ENCODE data around the gene VAPB. TPM values are rescaled to one million over a fixed set of nuclear protein-coding genes. Genes with fewer than 3 reads are reported as not detected.

Gene VAPB
- polyA plus RNA-seq, 2 donors: 19.7 to 20.2 TPM

GRCh38 chr20:58389968-58390658, 1.1 kb downstream of the VAPB start:
- H3K4me1 ChIP-seq (ENCODE audit: control insufficient read depth in 2 of 2, insufficient read depth in 2 of 2, low read length in 1 of 2): peaks cover 3 to 8% of the 10 kb centered on the region in 2 donors
- 72% methylated on average over 17 of the region's 17 CpGs for WGBS, 2 donors

GRCh38 chr20:58390659-58391035, 1.6 kb downstream of the VAPB start:
- H3K4me3 ChIP-seq (ENCODE audit: low read depth in 1 of 2, low read length in 2 of 2): no peak overlapping the region
- H3K27ac ChIP-seq (ENCODE audit: low read depth in 2 of 2, low read length in 1 of 2): no peak overlapping the region
- WGBS, 2 donors: 96 to 97% methylated on average over 8 of the region's 8 CpGs
- peaks cover 3 to 8% of the 10 kb centered on the region in 2 donors for H3K4me1 ChIP-seq (ENCODE audit: control insufficient read depth in 2 of 2, insufficient read depth in 2 of 2, low read length in 1 of 2)
- H3K27me3 ChIP-seq (ENCODE audit: control insufficient read depth in 1 of 2, insufficient read depth in 2 of 2, low read length in 2 of 2): no peaks in the 10 kb centered on the region
- no peaks in the 10 kb centered on the region for H3K9me3 ChIP-seq (ENCODE audit: control insufficient read depth in 2 of 2, insufficient read depth in 1 of 2, low read depth in 1 of 2, low read length in 1 of 2)
- H3K36me3 ChIP-seq (ENCODE audit: control insufficient read depth in 2 of 2, insufficient read depth in 2 of 2, low read length in 1 of 2): peaks cover 0 to 3% of the 10 kb centered on the region in 2 donors

More at GRCh38 chr20:58389968-58390658, 1.1 kb downstream of the VAPB start:
- H3K4me3 ChIP-seq (ENCODE audit: low read depth in 1 of 2, low read length in 2 of 2): peak overlapping the region; percentile 71 to 96
- peak overlapping the region; percentile 91 to 95 for H3K27ac ChIP-seq (ENCODE audit: low read depth in 2 of 2, low read length in 1 of 2)
- H3K36me3 ChIP-seq (ENCODE audit: control insufficient read depth in 2 of 2, insufficient read depth in 2 of 2, low read length in 1 of 2): peaks cover 0 to 3% of the 10 kb centered on the region in 2 donors
- H3K27me3 ChIP-seq (ENCODE audit: control insufficient read depth in 1 of 2, insufficient read depth in 2 of 2, low read length in 2 of 2): no peaks in the 10 kb centered on the region
- H3K9me3 ChIP-seq (ENCODE audit: control insufficient read depth in 2 of 2, insufficient read depth in 1 of 2, low read depth in 1 of 2, low read length in 1 of 2): no peaks in the 10 kb centered on the region

GRCh38 chr20:58392286-58392685, 3.3 kb downstream of the VAPB start:
- 78 to 81% methylated on average over 4 of the region's 4 CpGs for WGBS, 2 donors
- peaks cover 3 to 8% of the 10 kb centered on the region in 2 donors for H3K4me1 ChIP-seq (ENCODE audit: control insufficient read depth in 2 of 2, insufficient read depth in 2 of 2, low read length in 1 of 2)
- H3K4me3 ChIP-seq (ENCODE audit: low read depth in 1 of 2, low read length in 2 of 2): no peak overlapping the region
- H3K27me3 ChIP-seq (ENCODE audit: control insufficient read depth in 1 of 2, insufficient read depth in 2 of 2, low read length in 2 of 2): no peaks in the 10 kb centered on the region
- no peak overlapping the region for H3K27ac ChIP-seq (ENCODE audit: low read depth in 2 of 2, low read length in 1 of 2)
- H3K36me3 ChIP-seq (ENCODE audit: control insufficient read depth in 2 of 2, insufficient read depth in 2 of 2, low read length in 1 of 2): peaks cover 0 to 3% of the 10 kb centered on the region in 2 donors
- no peaks in the 10 kb centered on the region for H3K9me3 ChIP-seq (ENCODE audit: control insufficient read depth in 2 of 2, insufficient read depth in 1 of 2, low read depth in 1 of 2, low read length in 1 of 2)

GRCh38 chr20:58393299-58393698, 4.3 kb downstream of the VAPB start:
- Histone ChIP-seq H3K27me3 (ENCODE audit: control insufficient read depth in 1 of 2, insufficient read depth in 2 of 2, low read length in 2 of 2) (no peaks in the 10 kb centered on the region), H3K4me3 (ENCODE audit: low read depth in 1 of 2, low read length in 2 of 2) (no peak overlapping the region), H3K9me3 (ENCODE audit: control insufficient read depth in 2 of 2, insufficient read depth in 1 of 2, low read depth in 1 of 2, low read length in 1 of 2) (no peaks in the 10 kb centered on the region), H3K36me3 (ENCODE audit: control insufficient read depth in 2 of 2, insufficient read depth in 2 of 2, low read length in 1 of 2) (peaks cover 0 to 3% of the 10 kb centered on the region in 2 donors), H3K27ac (ENCODE audit: low read depth in 2 of 2, low read length in 1 of 2) (no peak overlapping the region), H3K4me1 (ENCODE audit: control insufficient read depth in 2 of 2, insufficient read depth in 2 of 2, low read length in 1 of 2) (peaks cover 3 to 8% of the 10 kb centered on the region in 2 donors)
- 75 to 80% methylated on average over 3 of the region's 3 CpGs for WGBS, 2 donors

GRCh38 chr20:58394801-58395200, 5.8 kb downstream of the VAPB start:
- peaks cover 3 to 6% of the 10 kb centered on the region in 2 donors for H3K4me1 ChIP-seq (ENCODE audit: control insufficient read depth in 2 of 2, insufficient read depth in 2 of 2, low read length in 1 of 2)
- H3K4me3 ChIP-seq (ENCODE audit: low read depth in 1 of 2, low read length in 2 of 2): no peak overlapping the region
- no peaks in the 10 kb centered on the region for H3K9me3 ChIP-seq (ENCODE audit: control insufficient read depth in 2 of 2, insufficient read depth in 1 of 2, low read depth in 1 of 2, low read length in 1 of 2)
- H3K27me3 ChIP-seq (ENCODE audit: control insufficient read depth in 1 of 2, insufficient read depth in 2 of 2, low read length in 2 of 2): no peaks in the 10 kb centered on the region
- 67 to 80% methylated on average over 4 of the region's 4 CpGs for WGBS, 2 donors
- H3K27ac ChIP-seq (ENCODE audit: low read depth in 2 of 2, low read length in 1 of 2): no peak overlapping the region
- peaks cover 0 to 3% of the 10 kb centered on the region in 2 donors for H3K36me3 ChIP-seq (ENCODE audit: control insufficient read depth in 2 of 2, insufficient read depth in 2 of 2, low read length in 1 of 2)

GRCh38 chr20:58395604-58396003, 6.6 kb downstream of the VAPB start:
- Histone ChIP-seq H3K36me3 (ENCODE audit: control insufficient read depth in 2 of 2, insufficient read depth in 2 of 2, low read length in 1 of 2) (peaks cover 0 to 3% of the 10 kb centered on the region in 2 donors), H3K4me3 (ENCODE audit: low read depth in 1 of 2, low read length in 2 of 2) (no peak overlapping the region), H3K9me3 (ENCODE audit: control insufficient read depth in 2 of 2, insufficient read depth in 1 of 2, low read depth in 1 of 2, low read length in 1 of 2) (no peaks in the 10 kb centered on the region), H3K27me3 (ENCODE audit: control insufficient read depth in 1 of 2, insufficient read depth in 2 of 2, low read length in 2 of 2) (no peaks in the 10 kb centered on the region), H3K27ac (ENCODE audit: low read depth in 2 of 2, low read length in 1 of 2) (no peak overlapping the region), H3K4me1 (ENCODE audit: control insufficient read depth in 2 of 2, insufficient read depth in 2 of 2, low read length in 1 of 2) (peaks cover 0 to 3% of the 10 kb centered on the region in 2 donors)
- 81 to 93% methylated on average over 3 of the region's 3 CpGs for WGBS, 2 donors

GRCh38 chr20:58397429-58397828, 8.4 kb downstream of the VAPB start:
- Histone ChIP-seq H3K27me3 (ENCODE audit: control insufficient read depth in 1 of 2, insufficient read depth in 2 of 2, low read length in 2 of 2) (no peaks in the 10 kb centered on the region), H3K27ac (ENCODE audit: low read depth in 2 of 2, low read length in 1 of 2) (no peak overlapping the region), H3K9me3 (ENCODE audit: control insufficient read depth in 2 of 2, insufficient read depth in 1 of 2, low read depth in 1 of 2, low read length in 1 of 2) (no peaks in the 10 kb centered on the region), H3K4me1 (ENCODE audit: control insufficient read depth in 2 of 2, insufficient read depth in 2 of 2, low read length in 1 of 2) (peaks cover 0 to 6% of the 10 kb centered on the region in 2 donors), H3K4me3 (ENCODE audit: low read depth in 1 of 2, low read length in 2 of 2) (no peak overlapping the region), H3K36me3 (ENCODE audit: control insufficient read depth in 2 of 2, insufficient read depth in 2 of 2, low read length in 1 of 2) (no peaks in the 10 kb centered on the region)
- WGBS, 2 donors: 98 to 100% methylated on average over 6 of the region's 6 CpGs

- Histone ChIP-seq H3K9me3 (ENCODE audit: control insufficient read depth in 2 of 2, insufficient read depth in 1 of 2, low read depth in 1 of 2, low read length in 1 of 2) (no peaks in the 10 kb centered on the region), H3K27me3 (ENCODE audit: control insufficient read depth in 1 of 2, insufficient read depth in 2 of 2, low read length in 2 of 2) (no peaks in the 10 kb centered on the region), H3K4me3 (ENCODE audit: low read depth in 1 of 2, low read length in 2 of 2) (no peak overlapping the region), H3K27ac (ENCODE audit: low read depth in 2 of 2, low read length in 1 of 2) (no peak overlapping the region), H3K36me3 (ENCODE audit: control insufficient read depth in 2 of 2, insufficient read depth in 2 of 2, low read length in 1 of 2) (no peaks in the 10 kb centered on the region), H3K4me1 (ENCODE audit: control insufficient read depth in 2 of 2, insufficient read depth in 2 of 2, low read length in 1 of 2) (peaks cover 0 to 6% of the 10 kb centered on the region in 2 donors)
- WGBS, 2 donors: 82 to 88% methylated on average over 5 of the region's 5 CpGs
These were observed 9.2 kb downstream of the VAPB start for GRCh38 chr20:58398254-58398653.

GRCh38 chr20:58399926-58400325, 10.9 kb downstream of the VAPB start:
- no peak overlapping the region for H3K4me3 ChIP-seq (ENCODE audit: low read depth in 1 of 2, low read length in 2 of 2)
- no peak overlapping the region for H3K27ac ChIP-seq (ENCODE audit: low read depth in 2 of 2, low read length in 1 of 2)
- H3K36me3 ChIP-seq (ENCODE audit: control insufficient read depth in 2 of 2, insufficient read depth in 2 of 2, low read length in 1 of 2): no peaks in the 10 kb centered on the region
- 94% methylated on average over 6 of the region's 6 CpGs for WGBS, 2 donors
- no peaks in the 10 kb centered on the region for H3K27me3 ChIP-seq (ENCODE audit: control insufficient read depth in 1 of 2, insufficient read depth in 2 of 2, low read length in 2 of 2)
- H3K4me1 ChIP-seq (ENCODE audit: control insufficient read depth in 2 of 2, insufficient read depth in 2 of 2, low read length in 1 of 2): peaks cover 0 to 6% of the 10 kb centered on the region in 2 donors
- H3K9me3 ChIP-seq (ENCODE audit: control insufficient read depth in 2 of 2, insufficient read depth in 1 of 2, low read depth in 1 of 2, low read length in 1 of 2): no peaks in the 10 kb centered on the region

- Histone ChIP-seq H3K36me3 (ENCODE audit: control insufficient read depth in 2 of 2, insufficient read depth in 2 of 2, low read length in 1 of 2) (no peaks in the 10 kb centered on the region), H3K9me3 (ENCODE audit: control insufficient read depth in 2 of 2, insufficient read depth in 1 of 2, low read depth in 1 of 2, low read length in 1 of 2) (no peaks in the 10 kb centered on the region), H3K27ac (ENCODE audit: low read depth in 2 of 2, low read length in 1 of 2) (no peak overlapping the region), H3K27me3 (ENCODE audit: control insufficient read depth in 1 of 2, insufficient read depth in 2 of 2, low read length in 2 of 2) (no peaks in the 10 kb centered on the region), H3K4me3 (ENCODE audit: low read depth in 1 of 2, low read length in 2 of 2) (no peak overlapping the region), H3K4me1 (ENCODE audit: control insufficient read depth in 2 of 2, insufficient read depth in 2 of 2, low read length in 1 of 2) (peaks cover 0 to 6% of the 10 kb centered on the region in 2 donors)
- 73 to 86% methylated on average over 1 of the region's 1 CpG for WGBS, 2 donors
These were observed 12.1 kb downstream of the VAPB start for GRCh38 chr20:58401162-58401561.

All from esophagus (tissue), 2 donors.